Measurements from ENCODE around the gene HEPACAM2.

Gene HEPACAM2

GRCh38 chr7:93226310-93226709 is at the start of gene HEPACAM2:
Gene HEPACAM2 (minus strand): TSS chr7:93226469.
- no peaks in the 10 kb centered on the region for H4K20me1 ChIP-seq (ENCODE audit: insufficient read depth)
- no peak within 1 kb of the TSS for H2AFZ ChIP-seq (ENCODE audit: low read depth)
- H3K36me3 ChIP-seq (ENCODE audit: insufficient read depth): no peaks in the 10 kb centered on the region
- H3K4me2 ChIP-seq: no peak within 1 kb of the TSS
- H3K27ac ChIP-seq: no peak within 1 kb of the TSS
- H3K9ac ChIP-seq: no peak within 1 kb of the TSS
- H3K4me3 ChIP-seq (IDR thresholded peaks at IDR 0.05; ENCODE audit: insufficient read depth, low read depth, low read length): no peak within 1 kb of the TSS
- peaks cover 23% of the 10 kb centered on the region for H3K4me1 ChIP-seq (ENCODE audit: low read depth, poor library complexity, severe bottlenecking)
- H3K27me3 ChIP-seq (ENCODE audit: insufficient read depth, low read depth): no peaks in the 10 kb centered on the region
- no peak for TF ChIP-seq CTCF (conservative IDR thresholded peaks at IDR 0.05; ENCODE audit: low read depth, low read length)
- no peaks in the 10 kb centered on the region for H3K79me2 ChIP-seq (ENCODE audit: insufficient read depth, low read depth)

- Histone ChIP-seq H4K20me1 (ENCODE audit: insufficient read depth) (no peaks in the 10 kb centered on the region), H3K4me1 (ENCODE audit: low read depth, poor library complexity, severe bottlenecking) (no peaks in the 10 kb centered on the region), H3K27ac (no peak overlapping the region), H2AFZ (ENCODE audit: low read depth) (no peak overlapping the region), H3K79me2 (ENCODE audit: insufficient read depth, low read depth) (no peaks in the 10 kb centered on the region), H3K4me3 (IDR thresholded peaks at IDR 0.05; ENCODE audit: insufficient read depth, low read depth, low read length) (no peak overlapping the region), H3K36me3 (ENCODE audit: insufficient read depth) (no peaks in the 10 kb centered on the region), H3K9ac (no peak overlapping the region), H3K27me3 (ENCODE audit: insufficient read depth, low read depth) (no peaks in the 10 kb centered on the region), H3K4me2 (no peak overlapping the region)
- TF ChIP-seq CTCF (conservative IDR thresholded peaks at IDR 0.05; ENCODE audit: low read depth, low read length): no peak
Measured at GRCh38 chr7:93265220-93265619, 39.0 kb upstream of the HEPACAM2 start.

GRCh38 chr7:93262535-93262934 is 36.3 kb upstream of the HEPACAM2 start:
- H3K27ac ChIP-seq: no peak overlapping the region
- H2AFZ ChIP-seq (ENCODE audit: low read depth): no peak overlapping the region
- H3K79me2 ChIP-seq (ENCODE audit: insufficient read depth, low read depth): no peaks in the 10 kb centered on the region
- no peaks in the 10 kb centered on the region for H3K27me3 ChIP-seq (ENCODE audit: insufficient read depth, low read depth)
- H3K4me1 ChIP-seq (ENCODE audit: low read depth, poor library complexity, severe bottlenecking): no peaks in the 10 kb centered on the region
- no peak overlapping the region for H3K4me3 ChIP-seq (IDR thresholded peaks at IDR 0.05; ENCODE audit: insufficient read depth, low read depth, low read length)
- H3K9ac ChIP-seq: no peak overlapping the region
- H3K4me2 ChIP-seq: no peak overlapping the region
- H3K36me3 ChIP-seq (ENCODE audit: insufficient read depth): no peaks in the 10 kb centered on the region
- no peaks in the 10 kb centered on the region for H4K20me1 ChIP-seq (ENCODE audit: insufficient read depth)
- no peak for TF ChIP-seq CTCF (conservative IDR thresholded peaks at IDR 0.05; ENCODE audit: low read depth, low read length)

- no peak for TF ChIP-seq CTCF (conservative IDR thresholded peaks at IDR 0.05; ENCODE audit: low read depth, low read length)
- no peaks in the 10 kb centered on the region for H3K27me3 ChIP-seq (ENCODE audit: insufficient read depth, low read depth)
- H3K9ac ChIP-seq: no peak overlapping the region
- H3K4me2 ChIP-seq: no peak overlapping the region
- H3K36me3 ChIP-seq (ENCODE audit: insufficient read depth): 0 out of 2 replicates have a peak, but pooled peaks cover 4% of the 10 kb centered on the region
- H3K27ac ChIP-seq: no peak overlapping the region
- no peak overlapping the region for H3K4me3 ChIP-seq (IDR thresholded peaks at IDR 0.05; ENCODE audit: insufficient read depth, low read depth, low read length)
- no peaks in the 10 kb centered on the region for H3K4me1 ChIP-seq (ENCODE audit: low read depth, poor library complexity, severe bottlenecking)
- no peaks in the 10 kb centered on the region for H4K20me1 ChIP-seq (ENCODE audit: insufficient read depth)
- no peak overlapping the region for H2AFZ ChIP-seq (ENCODE audit: low read depth)
- no peaks in the 10 kb centered on the region for H3K79me2 ChIP-seq (ENCODE audit: insufficient read depth, low read depth)
Measured at GRCh38 chr7:93258661-93259060, 32.4 kb upstream of the HEPACAM2 start.
